CD14-positive monocyte (primary cell): ENCODE data around the gene OSBPL10. TPM values are rescaled to one million over a fixed set of nuclear protein-coding genes. Genes with fewer than 3 reads are reported as not detected.

Source experiments
- DNase-seq, 3 donors: peaks; one replicate each; pipeline ENCODE4 v3.0.0-alpha.2; 2011 to 2022
- H2AFZ ChIP-seq: 2 replicates; pipeline ENCODE4 v1.6.0; 2012; ENCODE audit warnings: mild to moderate bottlenecking, low read depth, low read length, inconsistent platforms; ENCODE audit not compliant: insufficient read depth, poor library complexity, severe bottlenecking
- H3K27ac ChIP-seq, 2 donors: 1 replicate in 1 of 2; 2 replicates in 1 of 2; pipeline ENCODE4 v1.5.1; 2012 to 2013; ENCODE audit warnings: low read length in 2 of 2, control low read depth in 1 of 2, inconsistent platforms in 1 of 2, low read depth in 1 of 2, mild to moderate bottlenecking in 1 of 2
- H3K27me3 ChIP-seq, 2 donors: one replicate each; pipeline versions ENCODE4 v1.6.0 to v1.6.1; 2011 to 2013; ENCODE audit warnings: low read length in 2 of 2; ENCODE audit not compliant: control insufficient read depth in 2 of 2, insufficient read depth in 2 of 2
- H3K36me3 ChIP-seq, 2 donors: replicated peaks in 1 of 2; 1 replicate in 1 of 2; 2 replicates in 1 of 2; pipeline versions ENCODE4 v1.5.1 to v1.6.1; 2012 to 2013; ENCODE audit warnings: low read length in 2 of 2, control low read depth in 1 of 2, inconsistent platforms in 1 of 2, mild to moderate bottlenecking in 1 of 2; ENCODE audit not compliant: insufficient read depth in 2 of 2, control insufficient read depth in 1 of 2
- H3K4me1 ChIP-seq, 2 donors: 1 replicate in 1 of 2; 2 replicates in 1 of 2; pipeline versions ENCODE4 v1.5.1 to v1.6.1; 2012 to 2013; ENCODE audit warnings: low read length in 2 of 2, control low read depth in 1 of 2, inconsistent platforms in 1 of 2, mild to moderate bottlenecking in 1 of 2, moderate library complexity in 1 of 2; ENCODE audit not compliant: insufficient read depth in 2 of 2, control insufficient read depth in 1 of 2
- H3K4me2 ChIP-seq: replicated peaks from 2 replicates; pipeline ENCODE3; 2012; ENCODE audit warnings: low read length, moderate library complexity, mild to moderate bottlenecking; ENCODE audit not compliant: poor library complexity, severe bottlenecking; ENCODE audit errors: extremely low read depth
- H3K4me3 ChIP-seq, 3 experiments: fragments of 200-600 bp in 1 of 3; sonication (generic) in 1 of 3; replicated peaks in 1 of 3; 1 replicate in 2 of 3; 2 replicates in 1 of 3; pipeline ENCODE4 v1.5.1; 2011 to 2013; ENCODE audit warnings: low read length in 3 of 3, mild to moderate bottlenecking in 3 of 3, control low read depth in 2 of 3, low read depth in 2 of 3, inconsistent platforms in 1 of 3, moderate library complexity in 1 of 3
- H3K79me2 ChIP-seq: 2 replicates; pipeline ENCODE4 v1.6.0; 2012; ENCODE audit warnings: mild to moderate bottlenecking, control low read depth, inconsistent platforms, low read length, moderate library complexity; ENCODE audit not compliant: insufficient read depth
- H3K9ac ChIP-seq: 2 replicates; pipeline ENCODE4 v1.6.0; 2017; ENCODE audit warnings: low read length, mild to moderate bottlenecking; ENCODE audit not compliant: insufficient read depth, poor library complexity, severe bottlenecking
- H3K9me3 ChIP-seq, 2 donors: replicated peaks in 1 of 2; 1 replicate in 1 of 2; 2 replicates in 1 of 2; pipeline versions ENCODE4 v1.5.1 to v1.6.1; 2012 to 2013; ENCODE audit warnings: low read length in 2 of 2, control low read depth in 1 of 2; ENCODE audit not compliant: control insufficient read depth in 1 of 2, insufficient read depth in 1 of 2
- H4K20me1 ChIP-seq: 2 replicates; pipeline ENCODE4 v1.6.0; 2012; ENCODE audit warnings: mild to moderate bottlenecking, low read length, control low read depth, moderate library complexity; ENCODE audit not compliant: insufficient read depth
- H3K27ac Mint-ChIP-seq, 7 donors: one replicate each; pipeline ENCODE4 v1.8.0; 2020; ENCODE audit warnings: mild to moderate bottlenecking in 7 of 7, mixed read lengths in 7 of 7, moderate library complexity in 6 of 7, inconsistent platforms in 2 of 7
- H3K27me3 Mint-ChIP-seq, 3 donors: one replicate each; pipeline ENCODE4 v1.8.0; 2021 to 2022; ENCODE audit warnings: low read depth in 3 of 3, mild to moderate bottlenecking in 3 of 3, mixed read lengths in 3 of 3, moderate library complexity in 3 of 3, inconsistent platforms in 1 of 3
- H3K36me3 Mint-ChIP-seq, 2 donors: one replicate each; pipeline ENCODE4 v1.8.0; 2020; ENCODE audit warnings: mixed read lengths in 2 of 2, inconsistent platforms in 1 of 2, mild to moderate bottlenecking in 1 of 2
- H3K4me1 Mint-ChIP-seq: one replicate; pipeline ENCODE4 v1.8.0; 2020; ENCODE audit warnings: mild to moderate bottlenecking, mixed read lengths
- H3K4me3 Mint-ChIP-seq, 2 donors: one replicate each; pipeline ENCODE4 v1.8.0; 2020; ENCODE audit warnings: mild to moderate bottlenecking in 2 of 2, mixed read lengths in 2 of 2, moderate library complexity in 1 of 2
- H3K9me3 Mint-ChIP-seq, 7 donors: one replicate each; pipeline ENCODE4 v1.8.0; 2020 to 2022; ENCODE audit warnings: mixed read lengths in 7 of 7, mild to moderate bottlenecking in 6 of 7, moderate library complexity in 6 of 7, inconsistent platforms in 2 of 7
- WGBS: methylation state at CpG from one replicate; pipeline ENCODE4 v1.1.5; 2013; ENCODE audit warnings: missing lambda C conversion rate; ENCODE audit not compliant: insufficient coverage; 5-methylcytosine and 5-hydroxymethylcytosine counted together
- intact Hi-C, 2 donors: fragments of 100-400 bp; cut with micrococcal nuclease; formaldehyde crosslinking; loops; one replicate each; pipeline versions ENCODE4 v1.15.0 to v1.15.1; 2023
- polyA plus RNA-seq, 3 donors: library from polyadenylated mRNA; depleted of rRNA in 1 of 3; unstranded in 2 of 3; stranded (reverse) in 1 of 3; fragments of 300-500 nt in 2 of 3; fragments of >200 nt in 1 of 3; fragmentation: Illumina TruSeq in 2 of 3; gene quantifications; 1 replicate in 2 of 3; 2 replicates in 1 of 3; pipeline ENCODE4 v1.2.3, GENCODE V29; 2012 to 2021
- TF ChIP-seq, protein P1 (sequence below): fragments of 200-600 bp; IDR thresholded peaks from one replicate; pipeline ENCODE4 v1.8.0; 2022; ENCODE audit warnings: antibody characterized with exemption, mild to moderate bottlenecking

OSBPL10 gene
- polyA plus RNA-seq, 3 donors: 0.03 TPM; not detected in 2

DNA sequence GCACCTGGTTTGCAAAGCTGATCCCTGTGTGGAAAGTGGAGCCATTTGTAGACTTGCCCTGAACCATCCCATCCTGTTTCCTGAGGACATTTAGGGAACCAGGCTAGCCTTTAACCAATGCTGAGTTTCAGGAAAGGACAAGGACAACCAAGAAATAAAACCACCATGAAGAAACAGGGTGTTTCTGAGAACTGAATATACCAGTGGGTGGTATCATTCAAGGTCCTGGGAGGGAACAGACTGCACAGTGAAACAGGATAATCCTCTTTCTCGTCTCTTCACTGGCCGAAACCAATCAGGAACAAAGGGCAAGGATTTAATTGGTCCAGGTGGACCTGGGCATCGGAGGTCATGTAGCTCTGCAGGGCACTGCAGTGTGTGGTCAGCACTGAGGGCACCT is 22.3 kb upstream of the OSBPL10 start:
- Histone ChIP-seq H3K36me3 (no peaks in the 10 kb centered on the region), H3K79me2 (no peaks in the 10 kb centered on the region), H3K9ac (no peak overlapping the region), H3K4me2 (no peak overlapping the region), H3K4me3 (no peak overlapping the region), H3K9me3 (no peaks in the 10 kb centered on the region), H3K4me1 (peaks cover 0 to 8% of the 10 kb centered on the region in 2 donors), H4K20me1 (no peaks in the 10 kb centered on the region), H3K27ac (no peak overlapping the region), H2AFZ (no peak overlapping the region), H3K27me3 (no peaks in the 10 kb centered on the region)
- H3K27me3 Mint-ChIP-seq: no peaks in the 10 kb centered on the region
- no peak overlapping the region for H3K4me3 Mint-ChIP-seq
- intact Hi-C loops: no loop called here
- H3K27ac Mint-ChIP-seq: no peak overlapping the region
- H3K36me3 Mint-ChIP-seq: no peaks in the 10 kb centered on the region
- TF ChIP-seq, protein P1, sequence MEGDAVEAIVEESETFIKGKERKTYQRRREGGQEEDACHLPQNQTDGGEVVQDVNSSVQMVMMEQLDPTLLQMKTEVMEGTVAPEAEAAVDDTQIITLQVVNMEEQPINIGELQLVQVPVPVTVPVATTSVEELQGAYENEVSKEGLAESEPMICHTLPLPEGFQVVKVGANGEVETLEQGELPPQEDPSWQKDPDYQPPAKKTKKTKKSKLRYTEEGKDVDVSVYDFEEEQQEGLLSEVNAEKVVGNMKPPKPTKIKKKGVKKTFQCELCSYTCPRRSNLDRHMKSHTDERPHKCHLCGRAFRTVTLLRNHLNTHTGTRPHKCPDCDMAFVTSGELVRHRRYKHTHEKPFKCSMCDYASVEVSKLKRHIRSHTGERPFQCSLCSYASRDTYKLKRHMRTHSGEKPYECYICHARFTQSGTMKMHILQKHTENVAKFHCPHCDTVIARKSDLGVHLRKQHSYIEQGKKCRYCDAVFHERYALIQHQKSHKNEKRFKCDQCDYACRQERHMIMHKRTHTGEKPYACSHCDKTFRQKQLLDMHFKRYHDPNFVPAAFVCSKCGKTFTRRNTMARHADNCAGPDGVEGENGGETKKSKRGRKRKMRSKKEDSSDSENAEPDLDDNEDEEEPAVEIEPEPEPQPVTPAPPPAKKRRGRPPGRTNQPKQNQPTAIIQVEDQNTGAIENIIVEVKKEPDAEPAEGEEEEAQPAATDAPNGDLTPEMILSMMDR: no peak
- H3K4me1 Mint-ChIP-seq: peaks cover 10% of the 10 kb centered on the region
- DNase-seq: no peak
- WGBS: 88% methylated on average over 3 of the region's 3 CpGs
- peaks cover 0 to 3% (median 0%) of the 10 kb centered on the region in 7 donors for H3K9me3 Mint-ChIP-seq

DNA sequence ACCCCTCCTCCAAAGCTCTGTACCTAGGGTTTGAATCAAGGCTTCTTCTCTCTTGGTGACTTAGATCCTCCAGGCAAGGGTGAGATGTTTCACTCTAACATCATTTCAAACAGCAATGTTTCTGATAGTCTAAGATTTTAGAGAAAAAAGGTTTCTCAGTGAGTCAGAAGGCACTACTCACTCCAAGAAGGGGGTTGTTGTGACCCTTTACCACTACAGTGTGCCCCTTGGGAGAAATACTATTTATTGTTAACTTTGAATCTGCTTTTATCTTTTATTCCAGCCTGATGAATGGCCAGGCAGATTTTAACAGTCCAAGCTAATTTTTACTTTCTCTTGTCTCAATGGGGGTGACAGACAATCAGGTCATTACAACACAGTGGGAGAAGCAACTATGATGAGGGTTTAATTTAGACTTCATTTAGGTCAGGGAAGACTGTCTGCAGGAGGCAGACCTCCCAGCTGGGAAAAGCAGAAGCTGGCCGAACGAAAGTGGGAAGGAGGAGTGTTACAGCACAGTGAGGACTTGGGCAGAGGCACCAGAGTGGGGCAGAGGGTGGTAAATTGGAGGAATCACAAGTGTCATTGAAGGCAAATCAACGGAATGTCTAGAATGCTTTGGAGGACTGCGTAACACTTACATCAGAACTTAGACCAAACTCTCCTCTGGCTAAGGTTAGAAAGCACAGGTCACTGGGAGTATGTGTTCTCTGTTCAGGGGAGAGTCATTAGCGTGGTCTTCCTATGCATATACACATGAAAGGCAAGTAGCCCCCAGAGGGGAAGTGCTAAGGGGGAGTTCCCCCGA is 21.7 kb upstream of the OSBPL10 start:
- H3K79me2 ChIP-seq: no peaks in the 10 kb centered on the region
- WGBS: 0% methylated on average over 2 of the region's 6 CpGs
- no peaks in the 10 kb centered on the region for H3K36me3 ChIP-seq
- peaks cover 0 to 8% of the 10 kb centered on the region in 2 donors for H3K4me1 ChIP-seq
- Mint-ChIP-seq H3K36me3 (no peaks in the 10 kb centered on the region), H3K9me3 (peaks cover 0 to 3% (median 0%) of the 10 kb centered on the region in 7 donors), H3K27me3 (peaks cover 0 to 1% (median 0%) of the 10 kb centered on the region in 3 donors), H3K4me3 (no peak overlapping the region), H3K27ac (peak overlapping the region in 1 of 7 donors; percentile 78), H3K4me1 (peaks cover 10% of the 10 kb centered on the region)
- no peak overlapping the region for H3K27ac ChIP-seq
- TF ChIP-seq, protein P1: no peak
- peak in 1 of 3 donors; percentile 8 for DNase-seq
- intact Hi-C loops: no loop called here
- no peaks in the 10 kb centered on the region for H3K9me3 ChIP-seq
- H3K4me3 ChIP-seq: no peak overlapping the region
- H3K27me3 ChIP-seq: no peaks in the 10 kb centered on the region
- no peak overlapping the region for H3K4me2 ChIP-seq
- no peak overlapping the region for H3K9ac ChIP-seq
- H4K20me1 ChIP-seq: no peaks in the 10 kb centered on the region
- H2AFZ ChIP-seq: no peak overlapping the region
